Neuronal stem cell (in vitro differentiated cells): Measurements from ENCODE around the gene TBRG4.
A peak's percentile ranks its signal among the peaks of the same experiment; 100 is the strongest.

Experiments
- DNase-seq: peaks from one replicate; pipeline ENCODE4 v3.0.0-alpha.2; 2013; ENCODE audit warnings: low spot score
- H2AFZ ChIP-seq: one replicate; pipeline ENCODE4 v1.6.1; 2013; ENCODE audit warnings: mild to moderate bottlenecking, low read length, inconsistent platforms
- H2AK5ac ChIP-seq: 2 replicates; pipeline ENCODE4 v1.6.1; 2013; ENCODE audit warnings: low read depth, mild to moderate bottlenecking, inconsistent platforms, low read length, moderate library complexity, mixed read lengths
- H2BK120ac ChIP-seq: 2 replicates; pipeline ENCODE4 v1.6.1; 2013; ENCODE audit warnings: low read depth, mild to moderate bottlenecking, inconsistent platforms, low read length, moderate library complexity, mixed read lengths
- H2BK12ac ChIP-seq: one replicate; pipeline ENCODE4 v1.6.1; 2013; ENCODE audit warnings: low read length, inconsistent platforms
- H2BK15ac ChIP-seq: 2 replicates; pipeline ENCODE4 v1.6.1; 2013; ENCODE audit warnings: mild to moderate bottlenecking, low read length, inconsistent platforms, mixed read lengths
- H2BK5ac ChIP-seq: one replicate; pipeline ENCODE4 v1.6.1; 2013; ENCODE audit warnings: inconsistent platforms, mild to moderate bottlenecking, low read length, moderate library complexity
- H3K14ac ChIP-seq: one replicate; pipeline ENCODE4 v1.6.1; 2013; ENCODE audit warnings: low read length, inconsistent platforms
- H3K18ac ChIP-seq: 2 replicates; pipeline ENCODE4 v1.6.1; 2013; ENCODE audit warnings: low read length, inconsistent platforms
- H3K23ac ChIP-seq: 2 replicates; pipeline ENCODE4 v1.6.1; 2013; ENCODE audit warnings: low read depth, mild to moderate bottlenecking, mixed read lengths, low read length, inconsistent platforms; ENCODE audit not compliant: poor library complexity
- H3K27ac ChIP-seq: replicated peaks from 3 replicates; pipeline ENCODE4 v1.5.1; 2013; ENCODE audit warnings: low read length, inconsistent platforms
- H3K27me3 ChIP-seq, 3 experiments: 2 replicates each; pipeline ENCODE4 v1.6.1; 2013; ENCODE audit warnings: low read length in 3 of 3, mild to moderate bottlenecking in 2 of 3, inconsistent platforms in 1 of 3, low read depth in 1 of 3, mixed read lengths in 1 of 3, moderate library complexity in 1 of 3; ENCODE audit not compliant: control insufficient read depth in 3 of 3, insufficient read depth in 3 of 3
- H3K36me3 ChIP-seq, 2 donors: replicated peaks in 1 of 2; 2 replicates each; pipeline ENCODE4 v1.6.1; 2013; ENCODE audit warnings: low read length in 2 of 2; ENCODE audit not compliant: control insufficient read depth in 2 of 2, insufficient read depth in 2 of 2
- H3K4ac ChIP-seq: 2 replicates; pipeline ENCODE4 v1.6.1; 2013; ENCODE audit warnings: inconsistent platforms, mild to moderate bottlenecking, low read length, moderate library complexity
- H3K4me1 ChIP-seq, 2 donors: 1 replicate in 1 of 2; 2 replicates in 1 of 2; pipeline ENCODE4 v1.6.1; 2013; ENCODE audit warnings: low read length in 2 of 2, low read depth in 1 of 2; ENCODE audit not compliant: control insufficient read depth in 2 of 2, insufficient read depth in 1 of 2
- H3K4me2 ChIP-seq: one replicate; pipeline ENCODE4 v1.6.1; 2013; ENCODE audit warnings: mild to moderate bottlenecking, low read length, inconsistent platforms; ENCODE audit not compliant: insufficient read depth, poor library complexity, severe bottlenecking
- H3K4me3 ChIP-seq, 2 donors: 2 replicates each; pipeline ENCODE4 v1.5.1; 2013; ENCODE audit warnings: low read length in 2 of 2, mild to moderate bottlenecking in 2 of 2, inconsistent platforms in 1 of 2, moderate library complexity in 1 of 2
- H3K79me1 ChIP-seq: one replicate; pipeline ENCODE4 v1.6.1; 2013; ENCODE audit warnings: low read depth, mild to moderate bottlenecking, inconsistent platforms, low read length, moderate library complexity
- H3K9ac ChIP-seq: one replicate; pipeline ENCODE4 v1.6.1; 2013; ENCODE audit warnings: mild to moderate bottlenecking, low read depth, low read length, inconsistent platforms; ENCODE audit not compliant: poor library complexity
- H3K9me3 ChIP-seq, 2 donors: replicated peaks in 1 of 2; 2 replicates each; pipeline versions ENCODE3 to v1.6.1; 2013; ENCODE audit warnings: low read length in 2 of 2, mild to moderate bottlenecking in 2 of 2, inconsistent platforms in 1 of 2, low read depth in 1 of 2, mixed read lengths in 1 of 2, moderate library complexity in 1 of 2; ENCODE audit not compliant: control insufficient read depth in 2 of 2, insufficient read depth in 1 of 2
- H4K8ac ChIP-seq: one replicate; pipeline ENCODE4 v1.6.1; 2013; ENCODE audit warnings: low read depth, mild to moderate bottlenecking, inconsistent platforms, low read length, moderate library complexity
- H4K91ac ChIP-seq: one replicate; pipeline ENCODE4 v1.6.1; 2013; ENCODE audit warnings: low read length, low read depth, mild to moderate bottlenecking, inconsistent platforms; ENCODE audit not compliant: poor library complexity
- WGBS, 2 donors: extraction: QIAGEN DNeasy Blood & Tissue Kit; methylation state at CpG; one replicate each; pipeline ENCODE4 v1.1.7; 2013; ENCODE audit warnings: missing lambda C conversion rate in 2 of 2, mixed read lengths in 1 of 2; ENCODE audit not compliant: insufficient read length in 2 of 2, insufficient replicate concordance in 1 of 2; ENCODE audit errors: extremely low coverage in 2 of 2; 5-methylcytosine and 5-hydroxymethylcytosine counted together

The TBRG4 gene

GRCh38 chr7:45084901-45085618, 26.4 kb downstream of the TBRG4 start:
- H3K9ac ChIP-seq: no peak overlapping the region
- H2BK5ac ChIP-seq: no peak overlapping the region
- H3K4me1 ChIP-seq: peaks cover 2 to 4% of the 10 kb centered on the region in 2 donors
- H2BK15ac ChIP-seq: no peak overlapping the region
- H3K27me3 ChIP-seq: peaks cover 0 to 10% (median 4%) of the 10 kb centered on the region in 3 experiments
- no peak overlapping the region for H3K4me3 ChIP-seq
- H4K91ac ChIP-seq: no peak overlapping the region
- H2BK12ac ChIP-seq: no peak overlapping the region
- peak overlapping the region; percentile 27 for H3K18ac ChIP-seq
- H3K36me3 ChIP-seq: peaks cover 0 to 3% of the 10 kb centered on the region in 2 donors
- H3K9me3 ChIP-seq: no peaks in the 10 kb centered on the region
- no peak overlapping the region for H3K4me2 ChIP-seq
- no peak overlapping the region for H3K14ac ChIP-seq
- no peak overlapping the region for H3K4ac ChIP-seq
- no peak overlapping the region for H4K8ac ChIP-seq
- DNase-seq: no peak
- no peak overlapping the region for H3K27ac ChIP-seq
- H3K79me1 ChIP-seq: peaks cover 8% of the 10 kb centered on the region
- peak overlapping the region; percentile 5 for H3K23ac ChIP-seq
- no peak overlapping the region for H2AFZ ChIP-seq
- no CpG with 5 or more reads among the region's 24 CpGs for WGBS, 2 donors
- no peak overlapping the region for H2BK120ac ChIP-seq
- no peak overlapping the region for H2AK5ac ChIP-seq

GRCh38 chr7:45084336-45084735, 27.2 kb downstream of the TBRG4 start:
- DNase-seq: no peak
- WGBS, 2 donors: no CpG with 5 or more reads among the region's 5 CpGs

GRCh38 chr7:45082831-45083331, 28.6 kb downstream of the TBRG4 start:
- Histone ChIP-seq H3K4me1 (no peaks in the 10 kb centered on the region), H3K79me1 (peaks cover 8% of the 10 kb centered on the region), H4K8ac (no peak overlapping the region), H3K4ac (no peak overlapping the region), H4K91ac (no peak overlapping the region), H2BK120ac (no peak overlapping the region), H3K36me3 (peaks cover 4% of the 10 kb centered on the region in 2 donors), H3K4me3 (no peak overlapping the region), H3K18ac (no peak overlapping the region), H3K23ac (peak overlapping the region; percentile 20), H2BK15ac (no peak overlapping the region), H3K27me3 (no peaks in the 10 kb centered on the region), H3K4me2 (peak overlapping the region; percentile 23), H2BK5ac (no peak overlapping the region), H2AK5ac (peak overlapping the region; percentile 70), H2BK12ac (no peak overlapping the region), H3K14ac (no peak overlapping the region), H3K9ac (no peak overlapping the region), H2AFZ (no peak overlapping the region), H3K27ac (no peak overlapping the region), H3K9me3 (no peaks in the 10 kb centered on the region)
- no CpG with 5 or more reads among the region's 10 CpGs for WGBS, 2 donors
- DNase-seq: no peak

More at GRCh38 chr7:45084336-45084735, 27.2 kb downstream of the TBRG4 start:
- no peak overlapping the region for H4K8ac ChIP-seq
- peaks cover 2 to 4% of the 10 kb centered on the region in 2 donors for H3K4me1 ChIP-seq
- peak overlapping the region; percentile 5 for H3K23ac ChIP-seq
- H3K14ac ChIP-seq: no peak overlapping the region
- H3K4me3 ChIP-seq: no peak overlapping the region
- no peak overlapping the region for H2AFZ ChIP-seq
- H3K36me3 ChIP-seq: peaks cover 0 to 4% of the 10 kb centered on the region in 2 donors
- H3K79me1 ChIP-seq: peaks cover 8% of the 10 kb centered on the region
- H3K9me3 ChIP-seq: no peaks in the 10 kb centered on the region
- H2BK15ac ChIP-seq: no peak overlapping the region
- H2BK120ac ChIP-seq: no peak overlapping the region
- peak overlapping the region; percentile 12 for H3K9ac ChIP-seq
- no peak overlapping the region for H3K18ac ChIP-seq
- H3K27ac ChIP-seq: no peak overlapping the region
- H2AK5ac ChIP-seq: no peak overlapping the region
- peaks cover 0 to 6% (median 4%) of the 10 kb centered on the region in 3 experiments for H3K27me3 ChIP-seq
- H3K4ac ChIP-seq: no peak overlapping the region
- no peak overlapping the region for H4K91ac ChIP-seq
- no peak overlapping the region for H3K4me2 ChIP-seq
- no peak overlapping the region for H2BK5ac ChIP-seq
- H2BK12ac ChIP-seq: no peak overlapping the region

GRCh38 chr7:45082031-45082830, 29.3 kb downstream of the TBRG4 start:
- Histone ChIP-seq H2AFZ (no peak overlapping the region), H3K14ac (no peak overlapping the region), H3K4me1 (no peaks in the 10 kb centered on the region), H3K4ac (no peak overlapping the region), H4K91ac (no peak overlapping the region), H2BK12ac (peak overlapping the region; percentile 10), H2AK5ac (peak overlapping the region; percentile 75), H4K8ac (no peak overlapping the region), H3K27ac (no peak overlapping the region), H3K9ac (no peak overlapping the region), H3K18ac (peak overlapping the region; percentile 48), H2BK15ac (no peak overlapping the region), H2BK120ac (peak overlapping the region; percentile 47), H3K9me3 (no peaks in the 10 kb centered on the region), H2BK5ac (no peak overlapping the region), H3K4me3 (no peak overlapping the region), H3K79me1 (peaks cover 8% of the 10 kb centered on the region), H3K23ac (peak overlapping the region; percentile 80), H3K36me3 (peaks cover 4 to 8% of the 10 kb centered on the region in 2 donors), H3K27me3 (no peaks in the 10 kb centered on the region), H3K4me2 (no peak overlapping the region)
- no peak for DNase-seq
- no CpG with 5 or more reads among the region's 18 CpGs for WGBS, 2 donors
